ENCODE data around the gene GSG1. TPM values are rescaled to one million over a fixed set of nuclear protein-coding genes. Genes with fewer than 3 reads are reported as not detected.
"Not testable (repeated sequence)": the region's sequence is repeated elsewhere in the genome, so short reads cannot be mapped to it uniquely, and the experiment has no call there.

GSG1 gene
- total RNA-seq, 5 donors from 2014 or later (not counting 1 experiment from before 2014, with no cell fraction given), result not detected

DNA sequence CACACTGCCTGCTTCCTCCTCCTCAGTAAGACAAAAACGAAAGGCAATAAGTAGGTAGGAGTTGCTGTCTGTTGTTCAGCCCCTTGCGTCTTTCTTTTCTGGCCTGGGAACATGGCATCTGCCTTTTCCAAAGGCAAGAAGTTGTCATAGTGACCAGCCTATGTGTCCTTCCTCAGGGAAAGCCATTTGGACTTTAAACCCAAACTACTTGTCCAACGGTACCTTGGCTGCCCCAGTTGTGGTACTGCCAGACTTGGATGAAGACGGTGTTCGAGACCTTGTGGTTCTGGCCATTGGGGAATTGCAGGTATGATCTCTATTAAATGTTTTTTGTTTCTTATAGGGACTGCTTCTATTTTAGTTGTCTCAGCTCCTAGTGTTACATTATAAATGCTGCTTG, 40.8 kb downstream of the GSG1 start:
- peaks cover 73% of the 10 kb centered on the region for H3K36me3 Mint-ChIP-seq

DNA sequence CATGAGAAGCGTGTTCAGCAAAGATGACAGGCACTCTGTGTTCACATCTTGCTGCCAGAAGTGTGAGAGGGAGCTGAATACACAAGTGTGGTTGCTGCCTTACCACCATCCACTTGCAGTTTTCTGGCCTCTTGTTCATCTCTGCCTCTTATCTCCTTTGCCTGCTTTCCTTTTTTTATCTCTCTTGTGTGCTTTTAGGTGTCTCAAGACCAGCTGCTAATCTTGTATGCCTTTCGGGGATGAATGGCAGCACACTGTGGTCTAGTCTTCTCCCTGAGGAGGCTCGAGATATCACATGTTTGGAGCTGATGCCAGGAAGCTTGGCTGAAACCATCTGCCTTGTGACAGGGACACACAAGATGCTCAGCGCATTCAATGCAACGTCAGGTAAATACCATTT, 42.1 kb downstream of the GSG1 start:
- peaks cover 0 to 20% of the 10 kb centered on the region in 2 donors for H3K36me3 ChIP-seq (ENCODE audit: control insufficient read depth in 2 of 2, extremely low read depth in 1 of 2, insufficient read depth in 1 of 2, low read length in 1 of 2)
- Mint-ChIP-seq H3K4me1 (no peaks in the 10 kb centered on the region), H3K4me3 (no peak overlapping the region), H3K9me3 (no peaks in the 10 kb centered on the region), H3K36me3 (peaks cover 68% of the 10 kb centered on the region), H3K27me3 (no peaks in the 10 kb centered on the region), H3K27ac (no peak overlapping the region)
- H3K4me1 ChIP-seq (ENCODE audit: control insufficient read depth in 1 of 2, extremely low read depth in 1 of 2, insufficient read depth in 2 of 2, low read length in 2 of 2), result no peaks in the 10 kb centered on the region
- ChIA-PET CTCF (no interaction called here), POLR2A (no interaction called here)
- no peaks in the 10 kb centered on the region for H3K9me3 ChIP-seq
- H3K27ac ChIP-seq (ENCODE audit: low read length), result no peak overlapping the region
- H3K27me3 ChIP-seq (replicated peaks in 1 of 2; ENCODE audit: control insufficient read depth in 2 of 2, extremely low read depth in 1 of 2, insufficient read depth in 2 of 2, low read length in 1 of 2), result no peaks in the 10 kb centered on the region
- H3K4me3 ChIP-seq (ENCODE audit: control insufficient read depth in 1 of 2, extremely low read depth in 1 of 2, low read length in 1 of 2), result no peak overlapping the region
- ATAC-seq (replicated peaks in 1 of 4), result no peak
- WGBS (ENCODE audit: insufficient coverage), result 79% methylated on average over 2 of the region's 5 CpGs
- no peak for DNase-seq

More for the DNA sequence above, 40.8 kb downstream of the GSG1 start:
- peaks cover 0 to 3% (median 0%) of the 10 kb centered on the region in 3 donors for H3K4me1 Mint-ChIP-seq
- CTCF ChIA-PET, result no interaction called here
- 100% methylated on average over 1 of the region's 5 CpGs for WGBS (ENCODE audit: insufficient coverage)
- H3K27me3 ChIP-seq (replicated peaks in 1 of 2; ENCODE audit: control insufficient read depth in 2 of 2, extremely low read depth in 1 of 2, insufficient read depth in 2 of 2, low read length in 1 of 2), result no peaks in the 10 kb centered on the region
- POLR2A ChIA-PET, result no interaction called here
- H3K27ac Mint-ChIP-seq, result no peak overlapping the region
- H3K4me1 ChIP-seq (ENCODE audit: control insufficient read depth in 1 of 2, extremely low read depth in 1 of 2, insufficient read depth in 2 of 2, low read length in 2 of 2), result no peaks in the 10 kb centered on the region
- H3K4me3 Mint-ChIP-seq, result no peak overlapping the region
- peaks cover 0 to 20% of the 10 kb centered on the region in 2 donors for H3K36me3 ChIP-seq (ENCODE audit: control insufficient read depth in 2 of 2, extremely low read depth in 1 of 2, insufficient read depth in 1 of 2, low read length in 1 of 2)
- no peaks in the 10 kb centered on the region for H3K9me3 Mint-ChIP-seq
- DNase-seq (no peak), ATAC-seq (replicated peaks in 1 of 4) (no peak)
- H3K27me3 Mint-ChIP-seq, result no peaks in the 10 kb centered on the region
- H3K27ac ChIP-seq (ENCODE audit: low read length), result no peak overlapping the region
- H3K9me3 ChIP-seq, result no peaks in the 10 kb centered on the region
- no peak overlapping the region for H3K4me3 ChIP-seq (ENCODE audit: control insufficient read depth in 1 of 2, extremely low read depth in 1 of 2, low read length in 1 of 2)

DNA sequence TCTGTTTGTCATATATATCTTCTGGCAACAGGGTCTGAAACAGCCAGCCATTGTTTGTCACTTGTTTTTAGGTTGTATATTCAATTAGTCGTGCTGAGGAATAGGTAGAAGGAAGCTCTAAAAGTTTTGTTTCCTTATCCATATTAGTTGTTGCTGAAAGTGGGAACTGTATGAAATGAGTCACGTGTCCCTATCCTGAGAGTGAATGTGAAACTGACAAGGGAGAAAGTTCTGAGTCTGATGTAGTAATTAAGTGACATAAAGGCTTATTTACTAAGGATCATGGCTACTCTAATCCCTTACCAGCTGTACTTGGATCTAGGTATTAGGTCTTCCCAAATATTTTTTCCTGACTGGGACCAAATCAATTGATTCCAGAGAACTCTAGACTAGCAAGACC, 42.9 kb downstream of the GSG1 start:
- WGBS (ENCODE audit: insufficient coverage), result 80% methylated on average over 1 of the region's 2 CpGs
- Mint-ChIP-seq H3K9me3 (no peaks in the 10 kb centered on the region), H3K36me3 (peaks cover 73% of the 10 kb centered on the region), H3K4me1 (peaks cover 0 to under 1% (median 0%) of the 10 kb centered on the region in 3 donors), H3K4me3 (no peak overlapping the region), H3K27me3 (no peaks in the 10 kb centered on the region), H3K27ac (no peak overlapping the region)
- no peaks in the 10 kb centered on the region for H3K9me3 ChIP-seq
- DNase-seq (no peak), ATAC-seq (replicated peaks in 1 of 4) (no peak)
- H3K4me3 ChIP-seq (ENCODE audit: control insufficient read depth in 1 of 2, extremely low read depth in 1 of 2, low read length in 1 of 2), result no peak overlapping the region
- ChIA-PET CTCF (interaction anchor here in 1 of 2 donors (0.6 kb wide), 1 partner anchor 89 kb away, joined by 4 read pairs; no protein-coding TSS in a partner anchor), POLR2A (no interaction called here)
- H3K27me3 ChIP-seq (replicated peaks in 1 of 2; ENCODE audit: control insufficient read depth in 2 of 2, extremely low read depth in 1 of 2, insufficient read depth in 2 of 2, low read length in 1 of 2), result no peaks in the 10 kb centered on the region
- H3K36me3 ChIP-seq (ENCODE audit: control insufficient read depth in 2 of 2, extremely low read depth in 1 of 2, insufficient read depth in 1 of 2, low read length in 1 of 2), result peaks cover 0 to 20% of the 10 kb centered on the region in 2 donors
- H3K4me1 ChIP-seq (ENCODE audit: control insufficient read depth in 1 of 2, extremely low read depth in 1 of 2, insufficient read depth in 2 of 2, low read length in 2 of 2), result no peaks in the 10 kb centered on the region
- H3K27ac ChIP-seq (ENCODE audit: low read length), result no peak overlapping the region

DNA sequence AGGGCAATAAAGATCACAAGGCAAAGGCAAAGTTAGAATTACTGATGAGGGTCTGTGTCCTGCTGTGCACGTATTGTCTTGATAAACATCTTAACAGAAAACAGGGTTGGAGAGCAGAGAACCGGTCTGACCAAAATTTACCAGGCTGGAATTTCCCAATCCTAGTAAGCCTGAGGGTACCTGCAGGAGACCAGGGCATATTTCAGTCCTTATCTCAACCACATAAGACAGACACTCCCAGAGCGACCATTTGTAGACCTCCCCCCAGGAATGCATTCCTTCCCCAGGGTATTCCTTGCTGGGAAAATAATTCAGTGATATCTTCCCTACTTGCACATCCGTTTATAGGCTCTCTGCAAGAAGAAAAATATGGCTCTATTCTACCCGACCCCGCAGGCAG, 49.9 kb downstream of the GSG1 start:
- H3K9me3 ChIP-seq; H3K4me1 ChIP-seq (ENCODE audit: control insufficient read depth in 1 of 2, extremely low read depth in 1 of 2, insufficient read depth in 2 of 2, low read length in 2 of 2); H3K36me3 ChIP-seq (ENCODE audit: control insufficient read depth in 2 of 2, extremely low read depth in 1 of 2, insufficient read depth in 1 of 2, low read length in 1 of 2); H3K9me3 Mint-ChIP-seq; ATAC-seq (replicated peaks in 1 of 4); H3K27me3 ChIP-seq (replicated peaks in 1 of 2; ENCODE audit: control insufficient read depth in 2 of 2, extremely low read depth in 1 of 2, insufficient read depth in 2 of 2, low read length in 1 of 2); POLR2A ChIA-PET; DNase-seq; H3K27ac ChIP-seq (ENCODE audit: low read length); H3K4me1 Mint-ChIP-seq; H3K4me3 Mint-ChIP-seq; H3K27me3 Mint-ChIP-seq; CTCF ChIA-PET; H3K4me3 ChIP-seq (ENCODE audit: control insufficient read depth in 1 of 2, extremely low read depth in 1 of 2, low read length in 1 of 2); H3K27ac Mint-ChIP-seq: not testable (repeated sequence)
- H3K36me3 Mint-ChIP-seq, result peaks cover 35% of the 10 kb centered on the region
- 100% methylated on average over 2 of the region's 6 CpGs for WGBS (ENCODE audit: insufficient coverage)

DNA sequence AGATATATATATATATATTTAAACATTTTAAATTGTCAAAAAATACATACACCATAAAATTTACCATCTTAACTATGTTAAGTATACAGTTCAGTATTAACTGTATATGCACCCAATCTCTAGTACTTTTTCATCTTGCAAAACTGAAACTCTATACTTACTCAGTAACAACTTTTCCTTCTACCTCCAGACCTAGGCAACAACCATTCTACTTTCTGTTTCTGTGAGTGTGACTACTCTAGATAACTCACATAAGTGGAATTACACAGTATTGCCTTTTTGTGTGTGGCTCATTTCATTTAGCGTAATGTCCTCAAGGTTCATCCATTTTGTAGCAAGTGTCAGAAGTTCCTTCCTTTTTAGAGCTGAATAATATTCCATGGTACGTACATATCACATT, 51.0 kb downstream of the GSG1 start:
- H3K27ac ChIP-seq (ENCODE audit: low read length), result no peak overlapping the region
- no peak overlapping the region for H3K4me3 Mint-ChIP-seq
- no peaks in the 10 kb centered on the region for H3K4me1 ChIP-seq (ENCODE audit: control insufficient read depth in 1 of 2, extremely low read depth in 1 of 2, insufficient read depth in 2 of 2, low read length in 2 of 2)
- POLR2A ChIA-PET, result no interaction called here
- peaks cover 26% of the 10 kb centered on the region for H3K36me3 Mint-ChIP-seq
- no peaks in the 10 kb centered on the region for H3K27me3 ChIP-seq (replicated peaks in 1 of 2; ENCODE audit: control insufficient read depth in 2 of 2, extremely low read depth in 1 of 2, insufficient read depth in 2 of 2, low read length in 1 of 2)
- WGBS (ENCODE audit: insufficient coverage), result no CpG with 5 or more reads among the region's 2 CpGs
- no peaks in the 10 kb centered on the region for H3K27me3 Mint-ChIP-seq
- DNase-seq, result no peak
- H3K4me1 Mint-ChIP-seq, result peaks cover 0 to 6% (median 2%) of the 10 kb centered on the region in 3 donors
- H3K9me3 ChIP-seq, result no peaks in the 10 kb centered on the region
- H3K4me3 ChIP-seq (ENCODE audit: control insufficient read depth in 1 of 2, extremely low read depth in 1 of 2, low read length in 1 of 2), result no peak overlapping the region
- H3K27ac Mint-ChIP-seq, result no peak overlapping the region
- peaks cover 0 to 9% (median 6%) of the 10 kb centered on the region in 3 donors for H3K9me3 Mint-ChIP-seq
- CTCF ChIA-PET, result no interaction called here
- H3K36me3 ChIP-seq (ENCODE audit: control insufficient read depth in 2 of 2, extremely low read depth in 1 of 2, insufficient read depth in 1 of 2, low read length in 1 of 2), result no peaks in the 10 kb centered on the region
- ATAC-seq (replicated peaks in 1 of 4), result no peak

DNA sequence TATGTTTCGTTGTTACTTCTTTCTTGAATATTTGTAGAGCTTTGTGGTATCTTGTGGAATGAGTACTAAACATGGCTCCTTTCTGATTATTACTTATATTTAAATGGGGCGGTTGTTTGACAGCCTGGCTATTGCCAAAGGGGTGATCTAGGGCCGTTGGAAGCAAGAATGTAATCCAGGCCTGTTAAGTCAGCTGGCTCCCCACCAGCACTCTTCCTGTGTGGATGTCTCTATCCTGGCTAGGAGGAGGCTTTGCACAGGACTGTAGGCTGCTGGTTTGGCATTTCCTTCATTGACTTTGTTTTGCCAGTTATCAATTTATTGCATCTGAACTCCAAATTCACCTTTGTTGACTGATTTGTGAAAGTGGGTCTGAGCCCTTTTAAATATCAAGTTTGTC, 53.7 kb downstream of the GSG1 start:
- no peak overlapping the region for H3K27ac ChIP-seq (ENCODE audit: low read length)
- peaks cover 0 to 9% (median 6%) of the 10 kb centered on the region in 3 donors for H3K9me3 Mint-ChIP-seq
- H3K27me3 Mint-ChIP-seq, result no peaks in the 10 kb centered on the region
- H3K4me3 Mint-ChIP-seq, result no peak overlapping the region
- no peak for ATAC-seq (replicated peaks in 1 of 4)
- peaks cover 0 to 2% of the 10 kb centered on the region in 2 experiments for H3K4me1 ChIP-seq (ENCODE audit: control insufficient read depth in 1 of 2, extremely low read depth in 1 of 2, insufficient read depth in 2 of 2, low read length in 2 of 2)
- H3K36me3 Mint-ChIP-seq, result peaks cover 9% of the 10 kb centered on the region
- no peaks in the 10 kb centered on the region for H3K9me3 ChIP-seq
- H3K36me3 ChIP-seq (ENCODE audit: control insufficient read depth in 2 of 2, extremely low read depth in 1 of 2, insufficient read depth in 1 of 2, low read length in 1 of 2), result no peaks in the 10 kb centered on the region
- H3K4me3 ChIP-seq (ENCODE audit: control insufficient read depth in 1 of 2, extremely low read depth in 1 of 2, low read length in 1 of 2), result no peak overlapping the region
- no peak for DNase-seq
- H3K27ac Mint-ChIP-seq, result no peak overlapping the region
- CTCF ChIA-PET, result interaction anchor here in 1 of 2 donors (0.6 kb wide), 1 partner anchor 37 kb away, joined by 3 read pairs; no protein-coding TSS in a partner anchor
- H3K27me3 ChIP-seq (replicated peaks in 1 of 2; ENCODE audit: control insufficient read depth in 2 of 2, extremely low read depth in 1 of 2, insufficient read depth in 2 of 2, low read length in 1 of 2), result no peaks in the 10 kb centered on the region
- POLR2A ChIA-PET, result no interaction called here
- WGBS (ENCODE audit: insufficient coverage), result 80% methylated on average over 1 of the region's 3 CpGs
- H3K4me1 Mint-ChIP-seq, result peaks cover 2 to 20% (median 14%) of the 10 kb centered on the region in 3 donors

DNA sequence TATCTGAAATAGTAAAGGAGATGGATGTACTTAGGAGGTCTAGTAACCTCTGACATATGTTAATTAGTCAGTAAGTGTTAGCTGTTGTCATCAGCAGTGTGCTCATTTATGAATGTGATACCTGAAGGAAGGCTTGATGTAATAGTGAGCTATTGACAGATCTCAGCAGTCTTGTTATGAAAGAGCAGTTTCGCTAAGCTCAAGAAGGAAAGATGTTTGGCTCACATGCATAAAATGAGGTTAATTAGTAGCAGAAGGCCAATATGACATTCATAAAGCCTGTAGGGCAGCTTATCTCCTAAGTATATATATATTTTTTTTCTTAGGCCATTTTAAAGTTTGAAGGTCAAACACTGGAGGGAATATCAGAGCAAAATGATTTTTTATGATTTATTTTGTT, 56.5 kb downstream of the GSG1 start:
- no peaks in the 10 kb centered on the region for H3K36me3 ChIP-seq (ENCODE audit: control insufficient read depth in 2 of 2, extremely low read depth in 1 of 2, insufficient read depth in 1 of 2, low read length in 1 of 2)
- Mint-ChIP-seq H3K4me3 (no peak overlapping the region), H3K9me3 (no peaks in the 10 kb centered on the region), H3K4me1 (peaks cover 9 to 21% (median 21%) of the 10 kb centered on the region in 3 donors), H3K36me3 (no peaks in the 10 kb centered on the region), H3K27me3 (peaks cover 3 to 5% of the 10 kb centered on the region in 2 donors), H3K27ac (no peak overlapping the region)
- no peak for DNase-seq
- ATAC-seq (replicated peaks in 1 of 4), result no peak
- H3K4me1 ChIP-seq (ENCODE audit: control insufficient read depth in 1 of 2, extremely low read depth in 1 of 2, insufficient read depth in 2 of 2, low read length in 2 of 2), result peaks cover 0 to 10% of the 10 kb centered on the region in 2 experiments
- H3K4me3 ChIP-seq (ENCODE audit: control insufficient read depth in 1 of 2, extremely low read depth in 1 of 2, low read length in 1 of 2), result no peak overlapping the region
- H3K9me3 ChIP-seq, result no peaks in the 10 kb centered on the region
- ChIA-PET POLR2A (no interaction called here), CTCF (no interaction called here)
- H3K27me3 ChIP-seq (replicated peaks in 1 of 2; ENCODE audit: control insufficient read depth in 2 of 2, extremely low read depth in 1 of 2, insufficient read depth in 2 of 2, low read length in 1 of 2), result peaks cover 0 to 2% of the 10 kb centered on the region in 2 experiments
- H3K27ac ChIP-seq (ENCODE audit: low read length), result no peak overlapping the region
- no CpG with 5 or more reads among the region's 1 CpG for WGBS (ENCODE audit: insufficient coverage)
